Right cardiac atrium (tissue), 5 donors: Measurements from ENCODE around the gene AHSA1. TPM values are rescaled to one million over a fixed set of nuclear protein-coding genes. Genes with fewer than 3 reads are reported as not detected.

Experiments
- ATAC-seq, 2 donors: fragments of 200-7000 bp; cut with Tn5 transposase; one replicate each; pipeline versions ENCODE4 v1.8.0 to v1.9.1; 2020; ENCODE audit warnings: moderate library complexity in 2 of 2, mild to moderate bottlenecking in 1 of 2
- DNase-seq, 3 donors: peaks; one replicate each; pipeline ENCODE4 v3.0.0-alpha.2; 2020
- H3K27ac ChIP-seq: one replicate; pipeline ENCODE4 v1.5.1; 2013; ENCODE audit warnings: mild to moderate bottlenecking, low read length, control low read depth, moderate library complexity
- H3K27me3 ChIP-seq: one replicate; pipeline ENCODE4 v1.6.1; 2013; ENCODE audit not compliant: control insufficient read depth, insufficient read depth
- H3K4me1 ChIP-seq: one replicate; pipeline ENCODE4 v1.6.1; 2013; ENCODE audit warnings: low read length; ENCODE audit not compliant: control insufficient read depth, insufficient read depth
- H3K4me3 ChIP-seq: one replicate; pipeline ENCODE4 v1.5.1; 2013; ENCODE audit warnings: low read length, control low read depth
- H3K9me3 ChIP-seq: one replicate; pipeline ENCODE4 v1.6.1; 2013; ENCODE audit warnings: low read length; ENCODE audit not compliant: control insufficient read depth
- WGBS: extraction: QIAGEN DNeasy Blood & Tissue Kit; methylation state at CpG from one replicate; pipeline ENCODE4 v1.1.7; 2013; 5-methylcytosine and 5-hydroxymethylcytosine counted together
- intact Hi-C, 4 donors: fragments of 100-400 bp; cut with DNase I; formaldehyde crosslinking; loops; one replicate each; pipeline versions ENCODE4 v1.11.0 to v1.14.0; 2022 to 2023
- polyA plus RNA-seq: library from polyadenylated mRNA; stranded (reverse); fragments of 200-250 nt; gene quantifications from one replicate; pipeline ENCODE4 v1.2.3, GENCODE V29; 2013
- total RNA-seq, 4 donors: library from RNA; stranded (reverse); fragmentation: NEBNext Ultra II Directional; extraction: Animal tissue kit (Norgen Biotek cat#: 25700); gene quantifications; one replicate each; pipeline ENCODE4 v1.2.1, GENCODE V29; 2021
- donor health status: healthy with polysubstance abuse.
- donor health status: DM: no; HTN: yes; CAD: no.
- donor health status: DM: no; HTN: no; CAD: no.
- donor health status: DM: no; HTN: yes; CAD: no; lungs with severe emphysema.
- donor health status: DM: yes; HTN: yes; CAD: no.

AHSA1 gene
- total and polyA plus RNA-seq, 5 donors, result 115 to 211 (median 188) TPM

GRCh38 chr14:77509366-77509765 is 51.5 kb downstream of the AHSA1 start:
- ATAC-seq (no peak), DNase-seq (no peak)
- Histone ChIP-seq H3K27ac (no peak overlapping the region), H3K27me3 (no peaks in the 10 kb centered on the region), H3K4me3 (no peak overlapping the region), H3K9me3 (no peaks in the 10 kb centered on the region), H3K4me1 (no peaks in the 10 kb centered on the region)
- intact Hi-C loops, result no loop called here
- 97% methylated on average over 4 of the region's 4 CpGs for WGBS

GRCh38 chr14:77511486-77512162 is 53.7 kb downstream of the AHSA1 start:
- intact Hi-C loops, result no loop called here
- DNase-seq (no peak), ATAC-seq (no peak)
- H3K4me3 ChIP-seq, result no peak overlapping the region
- H3K27ac ChIP-seq, result no peak overlapping the region
- H3K4me1 ChIP-seq, result no peaks in the 10 kb centered on the region
- H3K27me3 ChIP-seq, result no peaks in the 10 kb centered on the region
- WGBS, result 91% methylated on average over 8 of the region's 8 CpGs
- H3K9me3 ChIP-seq, result no peaks in the 10 kb centered on the region

GRCh38 chr14:77516126-77516525 is 58.2 kb downstream of the AHSA1 start:
- Histone ChIP-seq H3K27me3 (no peaks in the 10 kb centered on the region), H3K4me3 (no peak overlapping the region), H3K27ac (no peak overlapping the region), H3K9me3 (no peaks in the 10 kb centered on the region), H3K4me1 (no peaks in the 10 kb centered on the region)
- intact Hi-C loops, result no loop called here
- DNase-seq (no peak), ATAC-seq (no peak)

Other genes starting within 250 kb of the AHSA1 start
- gene NGB, start 186.9 kb upstream of the AHSA1 start, total RNA-seq, result not detected
- gene NGB, start 186.9 kb upstream of the AHSA1 start, polyA plus RNA-seq, result not detected
- 10 to 100 TPM; 15.2 to 21.9 (median 17.9) TPM for gene POMT2, start 137.2 kb upstream of the AHSA1 start, total RNA-seq
- gene POMT2, start 137.2 kb upstream of the AHSA1 start, polyA plus RNA-seq, result 8.3 TPM
- gene GSTZ1, start 137.1 kb upstream of the AHSA1 start, total RNA-seq, result 1 to 10 TPM; 4.5 to 8.3 (median 5.8) TPM
- gene GSTZ1, start 137.1 kb upstream of the AHSA1 start, polyA plus RNA-seq, result 8.5 TPM
- gene TMED8, start 81.0 kb upstream of the AHSA1 start, total RNA-seq, result 1 to 10 TPM; 6.4 to 7.5 (median 6.7) TPM
- gene TMED8, start 81.0 kb upstream of the AHSA1 start, polyA plus RNA-seq, result 2.4 TPM
- under 1 TPM in 3 of 4 donors, not detected in 1; 0.24 to 0.49 (median 0.39) TPM for gene SAMD15, start 80.7 kb upstream of the AHSA1 start, total RNA-seq
- 0.07 TPM for gene SAMD15, start 80.7 kb upstream of the AHSA1 start, polyA plus RNA-seq
- gene NOXRED1, start 34.6 kb upstream of the AHSA1 start, total RNA-seq, result under 1 TPM in 2 of 4 donors, not detected in 2; 0.24 to 0.31 TPM
- gene NOXRED1, start 34.6 kb upstream of the AHSA1 start, polyA plus RNA-seq, result 0.09 TPM
- 10 to 100 TPM; 10.6 to 14.7 (median 11.9) TPM for gene VIPAS39, start 492 bp upstream of the AHSA1 start, total RNA-seq
- gene VIPAS39, start 492 bp upstream of the AHSA1 start, polyA plus RNA-seq, result 8.5 TPM
- gene ISM2, start 40.7 kb downstream of the AHSA1 start, total RNA-seq, result not detected
- gene ISM2, start 40.7 kb downstream of the AHSA1 start, polyA plus RNA-seq, result not detected
- 10 to 100 TPM; 10.7 to 15.8 (median 13.0) TPM for gene SPTLC2, start 158.5 kb downstream of the AHSA1 start, total RNA-seq
- gene SPTLC2, start 158.5 kb downstream of the AHSA1 start, polyA plus RNA-seq, result 4.8 TPM
- 10 to 100 TPM in 2 of 4 donors, 1 to 10 TPM in 2; 7.2 to 10.5 (median 9.9) TPM for gene ALKBH1, start 249.9 kb downstream of the AHSA1 start, total RNA-seq
- 8.3 TPM for gene ALKBH1, start 249.9 kb downstream of the AHSA1 start, polyA plus RNA-seq